Neural progenitor cell (in vitro differentiated cells): ENCODE results near the gene CSNK2A3.

Experiments used
- EZH2 ChIP-seq: fragments of 200-600 bp; sonication (generic); IDR thresholded peaks from 2 replicates; pipeline ENCODE4 v1.6.1; 2017; ENCODE audit warnings: antibody characterized with exemption, mild to moderate bottlenecking, moderate library complexity
- TF ChIP-seq, protein P1 (sequence below): fragments of 200-600 bp; sonication (generic); IDR thresholded peaks from 2 replicates; pipeline ENCODE4 v1.5.1; 2017; ENCODE audit warnings: antibody characterized with exemption, mild to moderate bottlenecking

DNA sequence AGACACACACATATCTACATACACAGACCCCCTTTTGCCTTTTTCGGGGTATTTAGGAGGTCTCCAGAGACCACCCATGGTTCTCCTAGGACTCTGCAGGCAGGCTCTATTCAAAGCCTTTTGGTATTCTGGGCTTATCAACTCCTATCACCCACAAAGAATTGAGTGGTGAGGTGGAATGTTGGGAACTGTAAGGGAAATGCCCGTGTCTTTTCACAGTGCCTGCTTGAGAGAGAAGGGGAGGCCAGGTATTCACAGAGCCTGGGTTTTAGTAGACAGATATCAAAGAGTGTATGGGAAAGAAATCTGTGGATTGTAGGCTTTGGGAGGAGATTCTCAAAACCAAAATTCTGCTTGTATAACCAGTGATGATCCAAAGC lies 44.0 kb upstream of the CSNK2A3 start:
- TF ChIP-seq, protein P1, sequence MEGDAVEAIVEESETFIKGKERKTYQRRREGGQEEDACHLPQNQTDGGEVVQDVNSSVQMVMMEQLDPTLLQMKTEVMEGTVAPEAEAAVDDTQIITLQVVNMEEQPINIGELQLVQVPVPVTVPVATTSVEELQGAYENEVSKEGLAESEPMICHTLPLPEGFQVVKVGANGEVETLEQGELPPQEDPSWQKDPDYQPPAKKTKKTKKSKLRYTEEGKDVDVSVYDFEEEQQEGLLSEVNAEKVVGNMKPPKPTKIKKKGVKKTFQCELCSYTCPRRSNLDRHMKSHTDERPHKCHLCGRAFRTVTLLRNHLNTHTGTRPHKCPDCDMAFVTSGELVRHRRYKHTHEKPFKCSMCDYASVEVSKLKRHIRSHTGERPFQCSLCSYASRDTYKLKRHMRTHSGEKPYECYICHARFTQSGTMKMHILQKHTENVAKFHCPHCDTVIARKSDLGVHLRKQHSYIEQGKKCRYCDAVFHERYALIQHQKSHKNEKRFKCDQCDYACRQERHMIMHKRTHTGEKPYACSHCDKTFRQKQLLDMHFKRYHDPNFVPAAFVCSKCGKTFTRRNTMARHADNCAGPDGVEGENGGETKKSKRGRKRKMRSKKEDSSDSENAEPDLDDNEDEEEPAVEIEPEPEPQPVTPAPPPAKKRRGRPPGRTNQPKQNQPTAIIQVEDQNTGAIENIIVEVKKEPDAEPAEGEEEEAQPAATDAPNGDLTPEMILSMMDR = no peak
- no peak for TF ChIP-seq EZH2
